Activated CD8-positive, alpha-beta memory T cell treated with anti-CD3 and anti-CD28 coated beads, Interleukin-2, amount 50 U/mL, for 24 hours (primary cell): ENCODE data around the gene SGO1.
"Not testable (repeated sequence)": the region's sequence is repeated elsewhere in the genome, so short reads cannot be mapped to it uniquely, and the experiment has no call there.

Source experiments
- DNase-seq: peaks from one replicate; pipeline ENCODE4 v3.0.0-alpha.2; 2020; ENCODE audit errors: extremely low read depth

The SGO1 gene

GRCh38 chr3:20185679-20186599 is at the start of gene SGO1:
SGO1 (minus strand) TSS chr3:20186206; CDS start chr3:20184027, 2,179 bp downstream.
- peak; percentile 99 for DNase-seq

GRCh38 chr3:20235796-20236195 is 49.8 kb upstream of the SGO1 start:
- DNase-seq, result no peak

GRCh38 chr3:20232906-20233780 is 47.1 kb upstream of the SGO1 start:
- DNase-seq, result no peak

GRCh38 chr3:20230954-20231353 is 44.9 kb upstream of the SGO1 start:
- DNase-seq, result no peak

GRCh38 chr3:20225769-20226168 is 39.8 kb upstream of the SGO1 start:
- DNase-seq, result no peak

- no peak for DNase-seq
These were observed 36.3 kb upstream of the SGO1 start for GRCh38 chr3:20222274-20222673.

- no peak for DNase-seq
These were observed 32.2 kb upstream of the SGO1 start for GRCh38 chr3:20218215-20218614.

GRCh38 chr3:20215636-20216035 is 29.6 kb upstream of the SGO1 start:
- no peak for DNase-seq

GRCh38 chr3:20213491-20213890 is 27.5 kb upstream of the SGO1 start:
- DNase-seq, result not testable (repeated sequence)

- DNase-seq, result not testable (repeated sequence)
These were observed 21.9 kb upstream of the SGO1 start for GRCh38 chr3:20207945-20208344.

- not testable (repeated sequence) for DNase-seq
These were observed 19.9 kb upstream of the SGO1 start for GRCh38 chr3:20205898-20206297.

- DNase-seq, result no peak
These were observed 15.1 kb upstream of the SGO1 start for GRCh38 chr3:20201143-20201542.

GRCh38 chr3:20197775-20198174 is 11.8 kb upstream of the SGO1 start:
- no peak for DNase-seq

- DNase-seq, result no peak
These were observed 8.9 kb upstream of the SGO1 start for GRCh38 chr3:20194793-20195460.

GRCh38 chr3:20190991-20191390 is 5.0 kb upstream of the SGO1 start:
- no peak for DNase-seq

GRCh38 chr3:20186600-20187004 is 596 bp upstream of the SGO1 start:
- no peak for DNase-seq

- DNase-seq, result no peak
These were observed 701 bp downstream of the SGO1 start for GRCh38 chr3:20185331-20185678.

- DNase-seq, result no peak
These were observed 3.8 kb downstream of the SGO1 start for GRCh38 chr3:20182206-20182605.

GRCh38 chr3:20181276-20181675 is 4.7 kb downstream of the SGO1 start:
- no peak for DNase-seq

GRCh38 chr3:20173844-20174410 is 12.1 kb downstream of the SGO1 start:
- DNase-seq, result no peak

- no peak for DNase-seq
These were observed 24.3 kb downstream of the SGO1 start for GRCh38 chr3:20161714-20162113.

GRCh38 chr3:20160230-20160629 is 25.8 kb downstream of the SGO1 start:
- DNase-seq, result no peak
